ENCODE results near the gene DDX56. TPM values are rescaled to one million over a fixed set of nuclear protein-coding genes. Genes with fewer than 3 reads are reported as not detected.

The DDX56 gene
- total RNA-seq, 4 donors from 2014 or later = 34.1 to 69.6 (median 50.0) TPM

GRCh38 chr7:44595934-44596635 is 22.4 kb upstream of the DDX56 start:
- intact Hi-C loops (cut with DNase I) = loop anchor here (10.0 kb wide), 1 partner anchor 159 kb away; no protein-coding TSS in a partner anchor
- Histone ChIP-seq H3K9me3 (no peaks in the 10 kb centered on the region), H3K4me3 (no peak overlapping the region), H3K4me1 (no peaks in the 10 kb centered on the region), H3K27ac (no peak overlapping the region), H3K27me3 (no peaks in the 10 kb centered on the region), H3K36me3 (no peaks in the 10 kb centered on the region)
- TF ChIP-seq CTCF (IDR thresholded peaks at IDR 0.05) = no peak
- no peak for DNase-seq
- 73 to 81% methylated on average over 5 of the region's 5 CpGs for WGBS, 2 donors

GRCh38 chr7:44590910-44591309 is 17.2 kb upstream of the DDX56 start:
- intact Hi-C loops (cut with DNase I) = loop anchor here (10.0 kb wide), 1 partner anchor 164 kb away; no protein-coding TSS in a partner anchor
- H3K36me3 ChIP-seq = no peaks in the 10 kb centered on the region
- DNase-seq = no peak
- H3K4me3 ChIP-seq = no peak overlapping the region
- H3K9me3 ChIP-seq = no peaks in the 10 kb centered on the region
- H3K4me1 ChIP-seq = peaks cover 0 to 4% (median 0%) of the 10 kb centered on the region in 3 donors
- no peaks in the 10 kb centered on the region for H3K27me3 ChIP-seq
- TF ChIP-seq CTCF (IDR thresholded peaks at IDR 0.05) = no peak
- TF ChIP-seq POLR2A (IDR thresholded peaks at IDR 0.05) = no peak
- no peak overlapping the region for H3K27ac ChIP-seq
- 69 to 84% methylated on average over 1 of the region's 1 CpG for WGBS, 2 donors

GRCh38 chr7:44587843-44588711 is 14.4 kb upstream of the DDX56 start:
- TF ChIP-seq POLR2A (IDR thresholded peaks at IDR 0.05) (no peak), CTCF (IDR thresholded peaks at IDR 0.05) (peak; percentile 44 to 75 (median 54))
- Histone ChIP-seq H3K4me3 (no peak overlapping the region), H3K9me3 (no peaks in the 10 kb centered on the region), H3K36me3 (no peaks in the 10 kb centered on the region), H3K4me1 (peaks cover 0 to 6% (median 1%) of the 10 kb centered on the region in 3 donors), H3K27me3 (no peaks in the 10 kb centered on the region), H3K27ac (no peak overlapping the region)
- 13 to 18% methylated on average over 6 of the region's 6 CpGs for WGBS, 2 donors
- intact Hi-C loops (cut with DNase I) = loop anchor here (5.0 to 10.0 kb wide), 2 partner anchors 259 to 337 kb away; partner anchors contain the start of gene H2AZ2
- no peak for DNase-seq

GRCh38 chr7:44583146-44583865 is 9.6 kb upstream of the DDX56 start:
- peaks cover 15 to 37% (median 22%) of the 10 kb centered on the region in 3 donors for H3K4me1 ChIP-seq
- TF ChIP-seq CTCF (IDR thresholded peaks at IDR 0.05) = no peak
- TF ChIP-seq POLR2A (IDR thresholded peaks at IDR 0.05) = no peak
- no peak for DNase-seq
- WGBS, 2 donors = 88 to 91% methylated on average over 13 of the region's 13 CpGs
- no peaks in the 10 kb centered on the region for H3K9me3 ChIP-seq
- intact Hi-C loops (cut with DNase I) = loop anchor here (10.0 kb wide), 1 partner anchor 341 kb away; no protein-coding TSS in a partner anchor
- peak overlapping the region; percentile 95 to 99 (median 98) for H3K27ac ChIP-seq
- H3K4me3 ChIP-seq = peak overlapping the region; percentile 58 to 97 (median 78)
- peaks cover 7 to 27% (median 17%) of the 10 kb centered on the region in 3 donors for H3K36me3 ChIP-seq
- no peaks in the 10 kb centered on the region for H3K27me3 ChIP-seq

Data from esophagus squamous epithelium (tissue), 5 donors.